Measurements from ENCODE around the gene IGF1R. TPM values are rescaled to one million over a fixed set of nuclear protein-coding genes. Genes with fewer than 3 reads are reported as not detected.

The IGF1R gene
- total RNA-seq, 2 donors from 2014 or later, result 115 to 119 TPM

- Mint-ChIP-seq H3K9me3 (no peaks in the 10 kb centered on the region), H3K36me3 (ENCODE audit: low read depth) (peaks cover 13% of the 10 kb centered on the region), H3K4me3 (no peak overlapping the region), H3K4me1 (peaks cover 56% of the 10 kb centered on the region), H3K27ac (no peak overlapping the region), H3K27me3 (ENCODE audit: insufficient read depth) (no peaks in the 10 kb centered on the region)
- Histone ChIP-seq H3K9me3 (ENCODE audit: control insufficient read depth, low read length) (no peaks in the 10 kb centered on the region), H3K27ac (ENCODE audit: low read depth, low read length) (no peak overlapping the region), H3K9ac (ENCODE audit: extremely low read depth, low read length, poor library complexity, severe bottlenecking) (no peak overlapping the region), H3K4me3 (ENCODE audit: low read length) (no peak overlapping the region), H3K4me1 (ENCODE audit: control insufficient read depth, insufficient read depth, low read length) (peaks cover 29% of the 10 kb centered on the region), H3K36me3 (ENCODE audit: control insufficient read depth, insufficient read depth, low read length) (peaks cover 10% of the 10 kb centered on the region), H3K27me3 (ENCODE audit: control insufficient read depth, insufficient read depth, low read length, poor library complexity, severe bottlenecking) (no peaks in the 10 kb centered on the region)
- 94 to 100% methylated on average over 2 to 4 of the region's 4 CpGs for WGBS, 2 experiments (ENCODE audit: insufficient coverage in 1 of 2, insufficient read length in 1 of 2)
- peak; percentile 22 for DNase-seq
- TF ChIP-seq, protein P1, sequence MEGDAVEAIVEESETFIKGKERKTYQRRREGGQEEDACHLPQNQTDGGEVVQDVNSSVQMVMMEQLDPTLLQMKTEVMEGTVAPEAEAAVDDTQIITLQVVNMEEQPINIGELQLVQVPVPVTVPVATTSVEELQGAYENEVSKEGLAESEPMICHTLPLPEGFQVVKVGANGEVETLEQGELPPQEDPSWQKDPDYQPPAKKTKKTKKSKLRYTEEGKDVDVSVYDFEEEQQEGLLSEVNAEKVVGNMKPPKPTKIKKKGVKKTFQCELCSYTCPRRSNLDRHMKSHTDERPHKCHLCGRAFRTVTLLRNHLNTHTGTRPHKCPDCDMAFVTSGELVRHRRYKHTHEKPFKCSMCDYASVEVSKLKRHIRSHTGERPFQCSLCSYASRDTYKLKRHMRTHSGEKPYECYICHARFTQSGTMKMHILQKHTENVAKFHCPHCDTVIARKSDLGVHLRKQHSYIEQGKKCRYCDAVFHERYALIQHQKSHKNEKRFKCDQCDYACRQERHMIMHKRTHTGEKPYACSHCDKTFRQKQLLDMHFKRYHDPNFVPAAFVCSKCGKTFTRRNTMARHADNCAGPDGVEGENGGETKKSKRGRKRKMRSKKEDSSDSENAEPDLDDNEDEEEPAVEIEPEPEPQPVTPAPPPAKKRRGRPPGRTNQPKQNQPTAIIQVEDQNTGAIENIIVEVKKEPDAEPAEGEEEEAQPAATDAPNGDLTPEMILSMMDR (conservative IDR thresholded peaks at IDR 0.05), result no peak
Observed at GRCh38 chr15:98673133-98673532, 24.8 kb downstream of the IGF1R start.

GRCh38 chr15:98674336-98674735, 26.0 kb downstream of the IGF1R start:
- no peak overlapping the region for H3K27ac Mint-ChIP-seq
- H3K27ac ChIP-seq (ENCODE audit: low read depth, low read length), result no peak overlapping the region
- peaks cover 46% of the 10 kb centered on the region for H3K4me1 Mint-ChIP-seq

GRCh38 chr15:98676586-98677270, 28.4 kb downstream of the IGF1R start:
- H3K27me3 ChIP-seq (ENCODE audit: control insufficient read depth, insufficient read depth, low read length, poor library complexity, severe bottlenecking), result no peaks in the 10 kb centered on the region
- H3K9me3 Mint-ChIP-seq, result no peaks in the 10 kb centered on the region
- TF ChIP-seq, protein P1 (conservative IDR thresholded peaks at IDR 0.05), result no peak
- peaks cover 6% of the 10 kb centered on the region for H3K36me3 ChIP-seq (ENCODE audit: control insufficient read depth, insufficient read depth, low read length)
- H3K4me1 ChIP-seq (ENCODE audit: control insufficient read depth, insufficient read depth, low read length), result no peaks in the 10 kb centered on the region
- H3K9ac ChIP-seq (ENCODE audit: extremely low read depth, low read length, poor library complexity, severe bottlenecking), result no peak overlapping the region
- peaks cover 10% of the 10 kb centered on the region for H3K36me3 Mint-ChIP-seq (ENCODE audit: low read depth)
- no peak overlapping the region for H3K27ac Mint-ChIP-seq
- peak; percentile 25 for DNase-seq
- H3K27me3 Mint-ChIP-seq (ENCODE audit: insufficient read depth), result no peaks in the 10 kb centered on the region
- peaks cover 32% of the 10 kb centered on the region for H3K4me1 Mint-ChIP-seq
- H3K27ac ChIP-seq (ENCODE audit: low read depth, low read length), result no peak overlapping the region
- no peak overlapping the region for H3K4me3 ChIP-seq (ENCODE audit: low read length)
- no peak overlapping the region for H3K4me3 Mint-ChIP-seq
- H3K9me3 ChIP-seq (ENCODE audit: control insufficient read depth, low read length), result no peaks in the 10 kb centered on the region
- WGBS, 2 experiments (ENCODE audit: insufficient coverage in 1 of 2, insufficient read length in 1 of 2), result 93 to 97% methylated on average over 4 of the region's 7 CpGs

More at GRCh38 chr15:98674336-98674735, 26.0 kb downstream of the IGF1R start:
- TF ChIP-seq, protein P1 (conservative IDR thresholded peaks at IDR 0.05), result no peak
- Histone ChIP-seq H3K27me3 (ENCODE audit: control insufficient read depth, insufficient read depth, low read length, poor library complexity, severe bottlenecking) (no peaks in the 10 kb centered on the region), H3K4me3 (ENCODE audit: low read length) (no peak overlapping the region), H3K4me1 (ENCODE audit: control insufficient read depth, insufficient read depth, low read length) (peaks cover 18% of the 10 kb centered on the region), H3K9ac (ENCODE audit: extremely low read depth, low read length, poor library complexity, severe bottlenecking) (no peak overlapping the region), H3K36me3 (ENCODE audit: control insufficient read depth, insufficient read depth, low read length) (peaks cover 6% of the 10 kb centered on the region), H3K9me3 (ENCODE audit: control insufficient read depth, low read length) (no peaks in the 10 kb centered on the region)
- DNase-seq, result peak; percentile 22
- WGBS, 2 experiments (ENCODE audit: insufficient coverage in 1 of 2, insufficient read length in 1 of 2), result 94 to 95% methylated on average over 7 to 8 of the region's 9 CpGs
- Mint-ChIP-seq H3K9me3 (no peaks in the 10 kb centered on the region), H3K27me3 (ENCODE audit: insufficient read depth) (no peaks in the 10 kb centered on the region), H3K36me3 (ENCODE audit: low read depth) (peaks cover 13% of the 10 kb centered on the region), H3K4me3 (no peak overlapping the region)
